Measurements from ENCODE around the gene HOXB13.
"Not testable (repeated sequence)": the region's sequence is repeated elsewhere in the genome, so short reads cannot be mapped to it uniquely, and the experiment has no call there.

Gene HOXB13

DNA sequence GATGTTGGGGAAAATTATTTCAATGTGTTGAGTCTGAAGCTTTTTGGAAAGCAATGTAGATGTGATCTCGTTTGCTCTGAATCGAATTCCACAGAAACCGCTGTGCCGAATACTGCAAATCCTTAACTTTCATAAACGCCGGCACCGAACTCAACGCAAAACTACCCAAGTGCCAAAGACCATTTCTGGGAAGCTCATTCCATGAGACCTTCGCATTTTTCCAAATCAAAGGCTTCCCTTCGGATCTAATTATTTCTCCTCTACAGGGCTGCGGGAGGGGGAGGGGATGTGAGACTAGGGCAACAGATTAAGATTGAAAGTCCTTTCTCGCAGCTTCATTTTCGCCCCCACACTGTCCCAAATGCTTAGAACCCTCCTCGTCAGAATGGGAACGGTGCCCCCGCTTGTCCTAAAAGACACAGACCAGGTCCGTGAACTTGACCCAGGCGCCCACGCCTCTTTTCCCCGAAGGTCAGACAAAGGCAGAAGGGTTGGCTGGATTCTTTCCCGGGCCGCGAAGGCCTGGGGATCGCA, 10.3 kb downstream of the HOXB13 start:
- Histone ChIP-seq H4K20me1 (ENCODE audit: low read depth, low read length) (no peaks in the 10 kb centered on the region), H3K4me3 (ENCODE audit: insufficient read depth, low read length, poor library complexity, severe bottlenecking) (no peak overlapping the region), H3K36me3 (ENCODE audit: low read length) (no peaks in the 10 kb centered on the region), H3K9me3 (ENCODE audit: insufficient read depth, low read length) (no peaks in the 10 kb centered on the region), H2AFZ (ENCODE audit: low read depth, low read length, severe bottlenecking) (no peak overlapping the region), H3K4me2 (ENCODE audit: low read depth, low read length, poor library complexity, severe bottlenecking) (no peak overlapping the region), H3K27ac (ENCODE audit: low read depth, low read length) (no peak overlapping the region), H3K27me3 (ENCODE audit: low read length) (no peaks in the 10 kb centered on the region), H3F3A (ENCODE audit: insufficient read depth) (no peaks in the 10 kb centered on the region), H3K79me2 (ENCODE audit: insufficient read depth, low read length) (no peaks in the 10 kb centered on the region), H3K9me2 (replicated peaks; ENCODE audit: insufficient read depth, low read length) (no peaks in the 10 kb centered on the region), H3K9ac (ENCODE audit: low read length) (no peak overlapping the region)
- no peak for TF ChIP-seq EZH2phosphoT487 (conservative IDR thresholded peaks at IDR 0.05; ENCODE audit: low read length)
- TF ChIP-seq, protein P1, sequence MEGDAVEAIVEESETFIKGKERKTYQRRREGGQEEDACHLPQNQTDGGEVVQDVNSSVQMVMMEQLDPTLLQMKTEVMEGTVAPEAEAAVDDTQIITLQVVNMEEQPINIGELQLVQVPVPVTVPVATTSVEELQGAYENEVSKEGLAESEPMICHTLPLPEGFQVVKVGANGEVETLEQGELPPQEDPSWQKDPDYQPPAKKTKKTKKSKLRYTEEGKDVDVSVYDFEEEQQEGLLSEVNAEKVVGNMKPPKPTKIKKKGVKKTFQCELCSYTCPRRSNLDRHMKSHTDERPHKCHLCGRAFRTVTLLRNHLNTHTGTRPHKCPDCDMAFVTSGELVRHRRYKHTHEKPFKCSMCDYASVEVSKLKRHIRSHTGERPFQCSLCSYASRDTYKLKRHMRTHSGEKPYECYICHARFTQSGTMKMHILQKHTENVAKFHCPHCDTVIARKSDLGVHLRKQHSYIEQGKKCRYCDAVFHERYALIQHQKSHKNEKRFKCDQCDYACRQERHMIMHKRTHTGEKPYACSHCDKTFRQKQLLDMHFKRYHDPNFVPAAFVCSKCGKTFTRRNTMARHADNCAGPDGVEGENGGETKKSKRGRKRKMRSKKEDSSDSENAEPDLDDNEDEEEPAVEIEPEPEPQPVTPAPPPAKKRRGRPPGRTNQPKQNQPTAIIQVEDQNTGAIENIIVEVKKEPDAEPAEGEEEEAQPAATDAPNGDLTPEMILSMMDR (IDR thresholded peaks at IDR 0.05; ENCODE audit: insufficient read depth, low read length, poor library complexity, severe bottlenecking): no peak

DNA sequence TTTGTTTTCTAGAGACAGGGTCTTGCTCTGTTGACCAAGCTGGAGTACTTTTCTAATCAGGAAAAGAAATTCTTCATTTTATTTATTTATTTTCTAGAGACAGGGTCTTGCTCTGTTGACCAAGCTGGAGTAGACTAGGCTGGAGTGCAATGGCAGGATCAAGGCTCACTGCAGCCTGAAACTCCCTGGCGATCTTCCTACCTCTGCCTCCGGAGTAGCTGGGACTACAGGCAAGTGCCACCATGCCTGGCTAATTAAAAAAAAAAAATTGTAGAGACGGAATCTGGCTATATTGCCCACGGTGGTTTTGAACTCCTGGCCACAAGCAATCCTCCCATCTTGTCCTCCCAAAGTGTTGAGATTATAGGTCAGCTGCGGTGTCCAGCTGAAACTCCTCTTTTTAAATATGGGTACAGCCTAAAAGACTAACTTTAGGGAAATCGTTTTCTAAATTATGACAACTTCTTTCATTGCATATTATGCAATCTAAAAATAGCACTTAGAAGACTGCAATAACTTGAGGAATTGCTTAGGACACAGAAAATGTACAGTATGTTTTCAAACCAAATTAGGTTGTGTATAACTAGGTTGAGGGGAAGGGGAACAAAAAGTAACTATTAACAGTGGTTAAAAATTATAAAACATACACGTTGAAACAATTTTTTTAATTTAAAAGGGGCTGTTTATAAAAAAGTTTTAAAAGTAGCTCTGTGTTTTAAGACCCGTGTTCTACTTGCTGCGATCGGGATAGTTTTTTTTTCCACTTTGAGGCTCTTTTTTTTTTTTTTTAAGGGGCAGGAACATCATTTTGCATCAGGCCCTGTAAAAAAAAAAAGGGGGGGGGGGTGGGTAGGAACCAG, 11.0 kb downstream of the HOXB13 start:
- Histone ChIP-seq H3F3A (ENCODE audit: insufficient read depth) (no peaks in the 10 kb centered on the region), H3K27me3 (ENCODE audit: low read length) (no peaks in the 10 kb centered on the region), H3K9me3 (ENCODE audit: insufficient read depth, low read length) (no peaks in the 10 kb centered on the region), H3K36me3 (ENCODE audit: low read length) (no peaks in the 10 kb centered on the region), H3K4me3 (ENCODE audit: insufficient read depth, low read length, poor library complexity, severe bottlenecking) (no peak overlapping the region), H3K27ac (ENCODE audit: low read depth, low read length) (no peak overlapping the region), H3K79me2 (ENCODE audit: insufficient read depth, low read length) (no peaks in the 10 kb centered on the region), H3K9ac (ENCODE audit: low read length) (no peak overlapping the region), H3K9me2 (replicated peaks; ENCODE audit: insufficient read depth, low read length) (no peaks in the 10 kb centered on the region), H4K20me1 (ENCODE audit: low read depth, low read length) (no peaks in the 10 kb centered on the region), H3K4me2 (ENCODE audit: low read depth, low read length, poor library complexity, severe bottlenecking) (no peak overlapping the region), H2AFZ (ENCODE audit: low read depth, low read length, severe bottlenecking) (no peak overlapping the region)
- TF ChIP-seq EZH2phosphoT487 (conservative IDR thresholded peaks at IDR 0.05; ENCODE audit: low read length): no peak
- TF ChIP-seq, protein P1 (IDR thresholded peaks at IDR 0.05; ENCODE audit: insufficient read depth, low read length, poor library complexity, severe bottlenecking): no peak

DNA sequence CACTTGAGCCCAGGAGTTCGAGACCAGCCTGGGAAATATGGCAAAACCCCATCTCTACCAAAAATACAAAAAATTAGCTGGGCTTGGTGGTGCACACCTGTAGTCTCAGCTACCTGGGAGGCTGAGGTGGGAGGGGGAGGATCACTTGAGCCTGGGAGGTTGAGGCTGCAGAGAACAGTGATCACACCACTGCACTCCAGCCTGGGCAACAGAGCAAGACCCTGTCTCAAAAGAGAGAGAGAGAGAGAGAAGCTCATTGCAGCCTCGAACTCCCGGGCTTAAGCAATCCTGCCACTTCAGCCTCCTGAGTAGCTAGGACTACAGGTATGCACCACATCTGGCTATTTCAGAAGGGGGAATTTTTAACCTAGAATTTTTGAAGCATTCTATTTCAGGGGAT, 12.0 kb downstream of the HOXB13 start:
- H3K36me3 ChIP-seq (ENCODE audit: low read length); H3F3A ChIP-seq (ENCODE audit: insufficient read depth); H3K27me3 ChIP-seq (ENCODE audit: low read length); H3K9me3 ChIP-seq (ENCODE audit: insufficient read depth, low read length); H3K4me3 ChIP-seq (ENCODE audit: insufficient read depth, low read length, poor library complexity, severe bottlenecking); H3K79me2 ChIP-seq (ENCODE audit: insufficient read depth, low read length); H3K4me2 ChIP-seq (ENCODE audit: low read depth, low read length, poor library complexity, severe bottlenecking); H3K9me2 ChIP-seq (replicated peaks; ENCODE audit: insufficient read depth, low read length); H2AFZ ChIP-seq (ENCODE audit: low read depth, low read length, severe bottlenecking); H3K9ac ChIP-seq (ENCODE audit: low read length); H4K20me1 ChIP-seq (ENCODE audit: low read depth, low read length); H3K27ac ChIP-seq (ENCODE audit: low read depth, low read length): not testable (repeated sequence)

Measured in SU-DHL-6 (cell line).